ENCODE measurements around the gene MN1. TPM values are rescaled to one million over a fixed set of nuclear protein-coding genes. Genes with fewer than 3 reads are reported as not detected.

The MN1 gene
- total RNA-seq, 1 donor from 2014 or later = 0.27 TPM

DNA sequence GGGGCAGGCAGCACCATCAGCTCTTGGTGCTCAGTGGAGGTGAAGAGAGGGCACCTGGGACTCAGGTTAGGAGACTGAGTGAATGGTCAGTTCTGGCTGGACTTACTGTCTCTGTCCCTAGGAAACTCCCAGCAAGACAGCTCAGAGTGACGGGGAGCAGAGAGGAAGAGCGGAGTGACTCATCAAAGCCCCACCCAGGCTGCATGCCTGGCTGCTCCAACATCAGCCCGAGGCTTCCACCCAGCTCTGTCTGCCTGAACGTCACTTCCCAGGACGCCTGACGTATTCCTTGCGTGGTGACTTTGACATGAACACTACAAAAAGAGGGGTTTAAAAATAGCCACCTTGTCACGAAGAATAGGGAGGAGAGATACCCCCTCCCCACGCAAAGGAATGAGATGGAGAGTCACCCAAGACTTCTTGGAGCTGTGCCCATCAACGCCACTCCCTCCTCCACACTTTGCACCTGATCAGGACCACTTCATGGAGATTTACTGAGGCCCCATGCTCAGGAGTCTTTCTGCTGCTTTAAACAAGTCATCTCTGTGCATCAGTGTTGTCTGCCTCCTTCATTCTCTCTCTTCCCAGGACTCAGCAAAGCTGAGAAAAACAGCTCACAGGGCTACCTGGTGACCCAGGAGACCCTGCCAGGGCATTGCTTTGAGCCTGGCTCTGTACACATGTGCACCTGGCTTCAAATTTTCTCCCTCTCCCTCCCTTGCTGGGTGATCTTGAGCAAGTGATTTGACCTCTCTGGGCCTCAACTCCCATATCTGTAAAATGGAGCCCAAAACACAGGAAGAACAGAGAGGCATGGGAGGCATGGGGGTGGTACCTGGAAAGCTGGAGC, 83.1 kb downstream of the MN1 start:
- intact Hi-C loops (cut with micrococcal nuclease) = no loop called here

DNA sequence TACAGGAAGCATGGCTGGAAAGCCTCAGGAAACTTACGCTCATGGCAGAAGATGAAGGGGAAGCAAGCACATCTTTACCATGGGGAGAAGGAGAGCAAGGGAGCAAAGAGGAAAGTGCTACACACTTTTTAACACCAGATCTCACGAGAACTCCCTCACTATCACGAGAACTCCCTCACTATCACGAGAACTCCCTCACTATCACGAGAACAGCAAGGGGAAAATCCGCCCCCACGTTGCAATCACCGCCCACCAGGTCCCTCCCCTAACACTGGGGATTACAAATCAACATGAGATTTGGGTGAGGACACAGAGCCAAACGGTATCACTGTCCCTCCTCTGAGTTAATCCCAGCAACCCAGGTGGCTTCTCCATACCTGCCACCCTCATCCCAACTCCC, 84.5 kb downstream of the MN1 start:
- intact Hi-C loops (cut with micrococcal nuclease) = no loop called here

- intact Hi-C loops (cut with micrococcal nuclease) = no loop called here
These were observed 85.5 kb downstream of the MN1 start for GRCh38 chr22:27716074-27716473.

DNA sequence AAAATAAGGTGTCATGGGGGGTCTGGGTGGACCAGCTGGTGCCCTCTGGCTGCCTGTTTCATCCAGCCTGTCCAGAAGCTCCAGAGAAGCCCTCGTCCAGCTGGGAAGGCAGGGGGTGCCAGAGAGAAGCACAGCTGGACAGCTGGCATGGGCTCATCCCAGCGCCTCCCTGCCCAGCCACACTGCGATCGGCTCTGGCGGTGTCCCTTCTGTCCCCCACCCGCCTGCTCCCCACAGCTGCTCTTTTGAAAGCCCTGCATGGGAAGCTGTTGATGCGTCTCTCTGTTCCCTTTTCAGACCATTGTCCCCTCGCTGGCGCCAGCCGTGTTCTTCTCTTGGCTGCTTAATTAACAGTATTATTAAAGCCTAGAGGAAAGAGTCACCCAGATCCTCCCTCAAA, 86.5 kb downstream of the MN1 start:
- intact Hi-C loops (cut with micrococcal nuclease) = no loop called here

GRCh38 chr22:27714068-27714467, 87.5 kb downstream of the MN1 start:
- intact Hi-C loops (cut with micrococcal nuclease) = no loop called here

- intact Hi-C loops (cut with micrococcal nuclease) = no loop called here
These were observed 88.1 kb downstream of the MN1 start for GRCh38 chr22:27713461-27713860.

GRCh38 chr22:27711756-27712155, 89.8 kb downstream of the MN1 start:
- intact Hi-C loops (cut with micrococcal nuclease) = no loop called here

DNA sequence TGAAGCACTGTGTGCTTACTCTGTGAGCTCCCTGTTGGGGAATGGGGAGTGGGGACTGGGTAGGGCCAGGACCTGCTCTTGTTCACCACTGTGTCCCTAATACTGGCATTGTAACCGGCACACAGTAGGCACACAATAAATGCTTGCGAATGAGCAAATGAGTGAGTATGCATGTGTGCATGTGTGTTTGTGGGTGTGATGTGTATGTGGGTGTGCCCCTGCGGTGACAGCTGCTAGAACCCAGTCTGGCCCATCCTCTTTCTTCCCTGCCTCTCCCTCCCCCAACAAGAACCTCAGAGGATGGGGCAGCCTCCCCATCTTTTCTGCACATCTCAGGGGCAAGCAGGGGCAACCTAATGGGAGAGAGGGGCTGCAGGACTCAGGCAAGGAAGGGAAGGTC, 90.5 kb downstream of the MN1 start:
- intact Hi-C loops (cut with micrococcal nuclease) = no loop called here

- intact Hi-C loops (cut with micrococcal nuclease) = no loop called here
These were observed 91.5 kb downstream of the MN1 start for GRCh38 chr22:27709919-27710675.

GRCh38 chr22:27706489-27706888, 95.1 kb downstream of the MN1 start:
- intact Hi-C loops (cut with micrococcal nuclease) = no loop called here

DNA sequence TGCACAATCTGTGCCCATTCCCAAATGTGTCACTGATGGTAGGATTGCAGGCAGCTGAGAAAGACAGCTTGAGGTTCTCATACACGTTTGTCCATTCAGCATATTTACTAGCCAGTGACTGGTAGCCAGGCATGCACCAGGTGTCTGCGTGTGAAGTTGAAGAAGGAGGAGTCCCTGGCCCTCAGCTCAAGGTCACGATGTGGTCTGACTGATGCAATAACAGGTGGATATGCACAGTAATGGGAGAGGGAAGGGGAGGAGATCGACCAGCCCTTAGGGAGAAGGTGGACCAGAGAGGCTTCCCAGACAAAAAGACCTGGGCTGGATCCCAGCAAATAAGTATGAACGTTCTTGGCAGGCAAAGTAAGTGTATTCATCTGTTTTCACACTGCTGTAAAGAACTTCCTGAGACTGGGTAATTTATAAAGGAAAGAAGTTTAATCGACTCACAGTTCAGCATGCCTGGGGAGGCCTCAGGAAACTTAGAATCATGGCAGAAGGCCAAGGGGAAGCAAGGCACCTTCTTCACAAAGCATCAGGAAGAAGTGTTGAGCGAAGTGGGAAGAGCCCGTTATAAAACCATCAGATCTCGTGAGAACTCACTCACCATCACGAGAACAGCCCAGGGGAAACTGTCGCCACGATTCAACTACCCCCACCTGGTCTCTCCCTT, 96.0 kb downstream of the MN1 start:
- intact Hi-C loops (cut with micrococcal nuclease) = no loop called here

DNA sequence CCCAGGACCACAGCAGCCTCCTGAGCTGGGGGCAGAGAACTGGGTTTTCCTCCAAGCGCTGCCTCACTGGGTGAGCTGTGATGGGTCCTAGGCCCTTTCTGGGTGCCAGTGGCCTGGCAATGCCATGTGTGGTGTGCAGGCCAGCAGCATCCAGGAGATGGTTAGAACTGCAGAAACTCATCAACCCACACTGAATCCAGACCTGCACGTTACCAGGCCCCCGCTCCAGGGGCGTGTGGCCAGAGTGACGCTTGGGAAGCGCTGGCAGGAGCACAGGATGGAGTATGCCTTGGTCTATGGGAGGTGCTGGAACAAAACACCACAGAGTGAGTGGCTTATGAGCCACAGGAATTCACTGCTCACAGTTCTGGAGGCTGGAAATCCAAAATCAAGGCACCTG, 97.0 kb downstream of the MN1 start:
- intact Hi-C loops (cut with micrococcal nuclease) = no loop called here

DNA sequence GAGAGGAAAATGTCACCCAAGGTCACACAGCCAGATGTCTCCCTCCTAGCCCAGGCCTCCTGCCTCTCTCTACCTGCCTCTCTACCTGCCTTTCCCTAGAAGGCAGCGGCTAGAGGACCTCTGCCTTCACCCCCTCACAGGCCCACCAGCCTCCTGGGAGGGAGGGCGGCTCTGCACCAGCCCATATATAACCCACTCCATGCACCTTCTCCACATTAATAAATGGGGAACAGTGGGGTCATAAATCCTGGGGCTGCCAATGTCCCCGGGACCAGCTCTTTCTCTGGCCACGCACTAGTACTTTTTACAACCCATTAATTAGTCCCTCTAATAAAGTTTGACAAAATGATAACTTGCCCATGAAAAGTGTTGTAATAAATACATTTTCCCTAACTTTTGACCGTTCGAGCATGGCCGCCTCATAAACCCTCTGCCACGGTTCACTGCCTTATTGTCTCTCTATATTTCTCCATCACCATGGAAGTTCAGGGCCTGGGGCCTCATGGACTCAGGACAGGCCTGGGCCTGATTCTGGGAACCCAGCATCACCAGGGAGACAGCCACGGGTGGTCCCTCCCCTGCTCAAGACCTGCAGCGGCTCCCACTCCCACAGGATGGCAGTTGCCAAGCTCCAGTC, 102.1 kb downstream of the MN1 start:
- intact Hi-C loops (cut with micrococcal nuclease) = no loop called here

GRCh38 chr22:27698813-27699212, 102.7 kb downstream of the MN1 start:
- intact Hi-C loops (cut with micrococcal nuclease) = no loop called here

Other genes with a start within 250 kb of the MN1 start
- 103 and 108 TPM in 2 replicates for gene PITPNB, start 117.5 kb upstream of the MN1 start, total RNA-seq

Data from T-helper 2 cell treated with Interferon-gamma antibody and Interleukin-4, amounts not matched to agents 100 ng/mL and 5 ng/mL, for 36 hours (primary cell).